Esophagus squamous epithelium (tissue), 4 donors: ENCODE measurements around the gene NT5DC2.

Source experiments
- POLR2A ChIP-seq, 4 donors: fragments of 450-650 bp; IDR thresholded peaks; one replicate each; pipeline ENCODE4 v1.6.1; 2017; ENCODE audit warnings: antibody characterized with exemption in 4 of 4, mild to moderate bottlenecking in 4 of 4, moderate library complexity in 3 of 4
- TF ChIP-seq, protein P1 (sequence below), 6 experiments: fragments of 450-650 bp in 4 of 6; fragments of 200-600 bp in 2 of 6; sonication (generic) in 2 of 6; IDR thresholded peaks; one replicate each; pipeline ENCODE4 v1.5.1; 2016 to 2019; ENCODE audit warnings: antibody characterized with exemption in 6 of 6, mild to moderate bottlenecking in 4 of 6, moderate library complexity in 4 of 6

DNA sequence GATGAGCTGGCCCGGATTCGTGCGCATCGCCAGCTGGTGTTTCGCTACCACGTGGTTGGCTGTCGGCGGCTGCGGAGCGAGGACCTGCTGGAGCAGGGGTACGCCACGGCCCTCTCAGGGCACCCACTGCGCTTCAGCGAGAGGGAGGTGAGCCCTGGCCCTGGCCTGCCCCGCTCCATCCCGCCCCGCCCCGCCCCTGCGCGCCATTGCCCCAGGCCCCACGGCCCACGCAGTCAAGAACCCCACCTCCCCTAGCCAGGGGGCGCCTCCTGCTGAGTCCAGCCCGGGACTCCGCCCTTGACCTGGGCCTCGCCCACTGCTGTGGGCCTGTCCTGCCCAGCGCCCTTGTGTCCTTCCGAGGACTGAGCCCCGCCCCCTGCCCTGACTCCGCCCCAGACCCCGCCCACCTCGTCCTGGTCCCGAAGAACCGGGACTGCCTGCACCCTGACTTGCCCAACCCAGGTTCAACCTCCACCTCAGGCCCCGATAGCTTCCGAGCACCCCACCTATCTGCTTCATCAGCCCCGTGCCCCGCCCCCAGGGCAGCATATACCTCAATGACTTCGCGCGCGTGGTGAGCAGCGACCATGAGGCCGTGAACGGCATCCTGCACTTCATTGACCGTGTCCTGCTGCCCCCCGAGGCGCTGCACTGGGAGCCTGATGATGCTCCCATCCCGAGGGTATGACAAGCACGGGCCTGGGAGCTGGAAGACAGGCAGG is 14.8 kb downstream of the NT5DC2 start:
- TF ChIP-seq, protein P1, sequence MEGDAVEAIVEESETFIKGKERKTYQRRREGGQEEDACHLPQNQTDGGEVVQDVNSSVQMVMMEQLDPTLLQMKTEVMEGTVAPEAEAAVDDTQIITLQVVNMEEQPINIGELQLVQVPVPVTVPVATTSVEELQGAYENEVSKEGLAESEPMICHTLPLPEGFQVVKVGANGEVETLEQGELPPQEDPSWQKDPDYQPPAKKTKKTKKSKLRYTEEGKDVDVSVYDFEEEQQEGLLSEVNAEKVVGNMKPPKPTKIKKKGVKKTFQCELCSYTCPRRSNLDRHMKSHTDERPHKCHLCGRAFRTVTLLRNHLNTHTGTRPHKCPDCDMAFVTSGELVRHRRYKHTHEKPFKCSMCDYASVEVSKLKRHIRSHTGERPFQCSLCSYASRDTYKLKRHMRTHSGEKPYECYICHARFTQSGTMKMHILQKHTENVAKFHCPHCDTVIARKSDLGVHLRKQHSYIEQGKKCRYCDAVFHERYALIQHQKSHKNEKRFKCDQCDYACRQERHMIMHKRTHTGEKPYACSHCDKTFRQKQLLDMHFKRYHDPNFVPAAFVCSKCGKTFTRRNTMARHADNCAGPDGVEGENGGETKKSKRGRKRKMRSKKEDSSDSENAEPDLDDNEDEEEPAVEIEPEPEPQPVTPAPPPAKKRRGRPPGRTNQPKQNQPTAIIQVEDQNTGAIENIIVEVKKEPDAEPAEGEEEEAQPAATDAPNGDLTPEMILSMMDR (IDR thresholded peaks at IDR 0.05), result no peak
- TF ChIP-seq POLR2A (IDR thresholded peaks at IDR 0.05), result no peak
